Upper lobe of left lung (tissue), 4 donors: ENCODE measurements around the gene SUPT4H1.

Experiments
- CTCF ChIP-seq, 6 experiments: fragments of 450-650 bp in 4 of 6; fragments of 200-600 bp in 2 of 6; sonication (generic) in 2 of 6; IDR thresholded peaks; one replicate each; pipeline ENCODE4 v1.5.1; 2016 to 2019; ENCODE audit warnings: antibody characterized with exemption in 6 of 6
- POLR2A ChIP-seq, 4 donors: fragments of 450-650 bp; IDR thresholded peaks; one replicate each; pipeline ENCODE4 v1.5.1; 2016 to 2017; ENCODE audit warnings: antibody characterized with exemption in 4 of 4, mild to moderate bottlenecking in 2 of 4
- POLR2AphosphoS5 ChIP-seq, 2 donors: sonication (generic); formaldehyde crosslinking; IDR thresholded peaks; one replicate each; pipeline ENCODE4 v1.5.1; 2017; ENCODE audit warnings: antibody characterized with exemption in 2 of 2

DNA sequence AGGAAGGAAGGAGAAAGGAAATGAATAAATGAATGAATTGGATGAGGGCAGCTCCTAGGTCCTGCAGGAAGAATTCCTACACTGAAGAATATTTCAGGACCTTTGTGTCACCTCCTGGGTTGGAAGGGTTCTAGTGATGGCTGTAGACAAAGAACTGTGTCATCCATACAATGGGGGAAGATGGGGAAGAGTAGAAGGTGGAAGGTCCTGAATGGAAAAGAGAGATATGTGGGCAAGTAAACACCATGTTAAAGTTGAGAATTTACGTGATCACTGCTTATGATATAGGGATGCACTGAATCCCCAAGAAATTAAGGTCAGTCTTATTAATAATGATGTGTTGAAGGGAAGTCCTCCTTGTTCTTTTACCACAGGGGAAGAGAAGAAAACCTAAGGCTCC lies 4.2 kb upstream of the SUPT4H1 start:
- no peak for TF ChIP-seq CTCF (IDR thresholded peaks at IDR 0.05)
- TF ChIP-seq POLR2A (IDR thresholded peaks at IDR 0.05) = no peak
- TF ChIP-seq POLR2AphosphoS5 (IDR thresholded peaks at IDR 0.05) = no peak
